HG03575 (cell line): Measurements from ENCODE around the gene ARHGAP8.

Experiments used
- ATAC-seq: cut with Tn5 transposase; IDR thresholded peaks from one replicate; pipeline ENCODE4 v1.9.1; 2021; ENCODE audit not compliant: unreplicated experiment, insufficient number of reproducible peaks, low FRiP score; ENCODE audit errors: extremely low read depth

Gene ARHGAP8

GRCh38 chr22:44865193-44866057 lies 113.0 kb downstream of the ARHGAP8 start:
- no peak for ATAC-seq

- no peak for ATAC-seq
Measured at GRCh38 chr22:44869196-44869595, 116.8 kb downstream of the ARHGAP8 start.

DNA sequence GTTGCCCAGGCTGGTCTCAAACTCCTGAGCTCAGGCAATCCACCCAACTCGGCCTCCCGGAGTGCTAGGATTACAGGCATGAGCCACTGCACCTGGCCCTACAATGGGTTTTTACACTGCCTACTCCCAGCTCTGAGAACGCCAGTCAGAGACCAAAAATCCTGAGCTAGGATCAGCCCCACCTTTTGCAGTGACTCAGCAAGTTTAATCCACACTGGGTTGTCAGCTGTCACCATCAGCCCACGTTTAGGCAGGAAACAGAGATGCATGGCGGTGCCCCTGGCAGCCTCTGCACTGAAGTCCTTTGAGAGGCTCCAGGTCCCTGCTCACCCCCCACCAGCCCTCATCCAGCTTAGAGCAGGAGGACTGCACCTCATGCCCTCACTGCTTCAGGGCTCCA lies 117.6 kb downstream of the ARHGAP8 start:
- ATAC-seq, result no peak

DNA sequence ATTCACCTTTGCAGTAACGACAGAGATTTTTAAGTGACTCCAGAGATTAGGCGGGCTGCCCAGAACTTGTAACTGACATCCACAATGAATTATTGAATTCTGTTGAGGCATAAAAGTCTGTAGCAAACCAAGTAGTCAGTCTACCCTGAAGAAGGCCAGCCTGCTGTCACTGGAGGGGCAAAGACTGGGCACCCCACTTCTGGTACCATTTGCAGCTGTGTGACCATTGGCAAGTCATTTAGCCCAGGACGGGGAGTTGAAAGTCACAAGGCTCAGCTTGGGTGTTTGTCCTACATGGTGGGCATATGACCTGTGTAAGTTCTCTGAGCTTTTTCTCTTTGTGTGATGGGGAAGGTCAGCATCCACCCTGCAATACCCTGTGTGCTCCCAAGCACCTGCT lies 119.4 kb downstream of the ARHGAP8 start:
- ATAC-seq, result no peak

- no peak for ATAC-seq
Measured at GRCh38 chr22:44876921-44877320, 124.5 kb downstream of the ARHGAP8 start.

GRCh38 chr22:44878483-44879300 lies 126.3 kb downstream of the ARHGAP8 start:
- ATAC-seq, result no peak

DNA sequence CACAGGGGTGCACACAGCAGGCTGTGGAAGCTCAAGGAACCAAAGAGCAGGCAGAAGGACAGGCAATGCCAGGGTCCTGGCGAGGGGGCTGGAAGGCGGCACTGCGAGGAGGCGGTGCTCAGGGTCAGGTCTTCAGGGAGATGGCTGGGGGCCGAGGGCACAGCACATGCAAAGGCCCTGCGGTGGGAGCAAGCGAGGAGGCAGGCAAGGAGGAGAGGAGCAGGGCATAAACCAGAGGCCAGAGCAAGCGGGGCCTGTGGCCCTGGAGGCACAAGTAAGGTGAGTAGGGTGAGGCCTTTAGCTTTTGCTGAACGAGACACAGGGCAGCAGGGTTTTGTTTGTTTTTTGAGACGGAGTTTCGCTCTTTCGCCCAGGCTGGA lies 126.9 kb downstream of the ARHGAP8 start:
- no peak for ATAC-seq

DNA sequence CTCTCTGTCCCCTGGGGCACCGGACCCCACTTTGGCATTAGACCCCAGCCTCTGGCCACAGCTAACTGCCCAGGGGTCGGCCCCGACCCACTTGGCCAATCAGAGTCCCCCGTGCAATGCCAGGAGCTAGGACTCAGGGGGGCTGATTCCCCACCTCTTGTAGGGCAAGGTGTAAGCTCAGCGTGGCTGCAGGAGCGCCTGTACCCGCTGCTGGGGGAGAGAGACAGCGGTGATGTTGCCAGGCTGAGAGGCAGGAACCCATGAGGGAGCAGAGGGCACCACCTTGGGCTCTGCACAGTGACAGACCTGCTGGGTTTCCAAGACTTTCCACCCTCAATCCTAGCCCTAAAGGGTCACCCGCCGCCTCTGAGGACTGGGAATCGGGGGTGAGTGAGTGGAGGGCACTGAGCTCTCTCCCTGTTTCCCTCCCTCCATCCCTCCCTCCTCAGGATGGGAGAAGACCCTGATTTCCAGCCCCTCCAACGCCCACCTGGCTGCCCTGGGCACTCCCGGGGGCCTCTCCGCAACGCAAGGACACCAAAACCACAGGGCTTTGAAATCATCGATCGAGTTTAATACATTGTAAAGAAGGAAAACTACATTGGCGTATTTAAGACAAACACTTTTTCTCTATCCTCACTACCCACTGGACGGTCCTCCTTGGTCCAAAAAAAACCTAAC lies 128.4 kb downstream of the ARHGAP8 start:
- ATAC-seq, result no peak

DNA sequence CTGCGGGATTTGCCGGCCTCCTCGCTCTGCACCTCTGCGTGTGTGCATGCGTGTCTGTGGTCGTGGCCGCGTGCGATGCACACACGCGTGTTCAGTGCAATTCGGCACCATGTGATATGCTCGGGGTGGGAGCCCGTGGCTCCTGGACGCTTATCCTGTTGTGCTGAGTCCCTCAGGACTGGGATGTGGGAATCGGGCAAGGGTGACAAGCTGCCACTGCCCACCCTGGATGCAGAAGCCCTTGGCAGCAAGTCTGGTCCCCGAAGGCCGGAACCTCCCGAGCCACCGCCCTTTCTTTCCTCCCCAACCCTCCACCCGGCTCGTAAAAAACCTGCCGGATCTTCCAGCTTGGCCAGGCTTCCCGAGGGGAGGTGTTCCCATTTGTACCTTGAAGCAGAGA lies 129.2 kb downstream of the ARHGAP8 start:
- ATAC-seq, result no peak

DNA sequence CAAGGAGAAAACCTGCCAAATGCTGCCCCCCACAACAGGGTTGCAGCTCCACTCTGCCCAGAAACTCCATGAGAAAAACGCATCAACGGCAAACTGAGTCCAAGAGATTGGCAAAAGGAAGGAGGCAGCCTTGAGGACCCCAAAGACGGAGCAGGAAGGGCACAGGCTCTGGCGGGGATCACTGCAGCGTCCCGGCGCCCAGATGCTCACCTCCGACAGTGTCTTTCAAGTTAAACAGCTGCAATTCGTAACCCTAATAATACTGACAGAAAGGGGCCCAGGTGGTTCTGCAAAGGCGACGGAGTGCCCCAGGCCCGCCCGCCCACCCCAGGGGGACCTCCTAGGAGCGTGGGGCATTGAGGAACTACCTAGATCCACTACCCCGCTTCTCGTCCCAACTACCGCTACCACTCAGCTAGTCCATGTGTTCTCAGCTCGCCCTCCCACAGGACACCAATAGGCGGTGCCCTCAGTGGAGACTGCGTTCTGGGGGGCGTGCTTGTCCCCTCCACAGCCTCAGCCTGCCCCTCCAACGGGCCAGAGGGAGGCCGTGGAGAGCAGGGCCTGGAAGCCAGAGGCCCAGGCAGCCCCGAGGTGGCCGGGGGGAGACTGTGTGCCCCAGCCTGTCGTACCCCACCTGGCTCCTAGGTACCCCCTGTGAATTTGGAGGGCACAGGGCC lies 130.0 kb downstream of the ARHGAP8 start:
- ATAC-seq, result no peak

- ATAC-seq, result no peak
Measured at GRCh38 chr22:44883011-44883421, 130.6 kb downstream of the ARHGAP8 start.

- no peak for ATAC-seq
Measured at GRCh38 chr22:44884562-44884961, 132.2 kb downstream of the ARHGAP8 start.

GRCh38 chr22:44884968-44885805 lies 132.8 kb downstream of the ARHGAP8 start:
- ATAC-seq, result no peak

GRCh38 chr22:44885806-44886360 lies 133.5 kb downstream of the ARHGAP8 start:
- ATAC-seq, result no peak

DNA sequence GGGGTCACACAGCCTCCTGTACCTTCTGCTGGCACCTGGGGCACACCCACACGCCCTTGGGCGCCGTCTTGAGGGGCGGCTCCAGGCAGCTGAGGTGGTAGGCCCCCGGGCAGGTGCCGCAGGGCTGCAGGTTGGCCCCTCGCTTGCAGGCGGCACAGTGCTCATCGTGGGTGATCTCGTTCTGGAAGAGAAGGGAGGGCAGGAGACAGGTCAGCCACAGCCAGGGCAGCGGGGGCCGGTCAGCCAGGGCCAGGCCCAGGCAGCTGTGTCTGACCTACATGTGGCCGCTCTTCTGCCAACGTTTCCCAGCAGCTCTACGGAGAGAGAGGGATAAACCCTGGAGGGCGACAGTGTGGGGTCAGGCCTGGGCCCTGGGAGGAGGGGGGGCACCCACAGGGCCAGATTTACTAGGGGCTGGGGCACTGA lies 135.6 kb downstream of the ARHGAP8 start:
- ATAC-seq, result no peak

- ATAC-seq, result no peak
Measured at GRCh38 chr22:44888491-44889254, 136.3 kb downstream of the ARHGAP8 start.

DNA sequence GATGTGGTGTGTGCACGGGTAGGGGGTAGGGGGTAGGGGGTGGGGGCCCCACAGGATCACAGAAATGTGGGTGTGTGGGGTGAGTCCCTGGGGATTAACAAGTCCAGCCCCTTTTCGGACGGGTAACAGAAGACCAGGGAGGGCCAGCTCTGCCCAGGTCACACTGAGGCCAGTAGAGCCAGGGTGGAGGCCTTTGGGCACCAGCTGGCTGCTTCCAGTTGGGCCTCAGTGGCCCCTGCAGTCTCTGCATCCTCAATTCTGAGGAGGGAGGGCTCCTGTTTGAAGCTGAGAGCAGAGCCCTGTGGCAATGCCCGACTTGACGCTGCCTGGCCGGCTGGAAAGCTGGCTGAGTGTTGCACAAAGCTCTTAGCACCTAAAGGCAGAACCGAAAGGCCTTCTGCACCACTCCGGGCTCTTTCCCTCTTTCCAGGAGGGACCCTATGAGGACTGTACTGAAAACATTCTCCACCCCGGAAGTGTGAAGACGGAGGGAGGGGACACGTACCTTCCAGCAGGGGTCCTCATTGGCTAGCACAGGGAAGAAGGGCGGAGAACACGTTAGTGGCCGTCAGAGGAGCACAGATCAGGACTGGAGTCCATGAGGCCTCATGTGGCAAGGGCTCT lies 137.0 kb downstream of the ARHGAP8 start:
- ATAC-seq, result no peak
